ENCODE data around the gene CROCC.
A peak's percentile ranks its signal among the peaks of the same experiment; 100 is the strongest.
"Not testable (repeated sequence)": the region's sequence is repeated elsewhere in the genome, so short reads cannot be mapped to it uniquely, and the experiment has no call there.

The CROCC gene, protein sequence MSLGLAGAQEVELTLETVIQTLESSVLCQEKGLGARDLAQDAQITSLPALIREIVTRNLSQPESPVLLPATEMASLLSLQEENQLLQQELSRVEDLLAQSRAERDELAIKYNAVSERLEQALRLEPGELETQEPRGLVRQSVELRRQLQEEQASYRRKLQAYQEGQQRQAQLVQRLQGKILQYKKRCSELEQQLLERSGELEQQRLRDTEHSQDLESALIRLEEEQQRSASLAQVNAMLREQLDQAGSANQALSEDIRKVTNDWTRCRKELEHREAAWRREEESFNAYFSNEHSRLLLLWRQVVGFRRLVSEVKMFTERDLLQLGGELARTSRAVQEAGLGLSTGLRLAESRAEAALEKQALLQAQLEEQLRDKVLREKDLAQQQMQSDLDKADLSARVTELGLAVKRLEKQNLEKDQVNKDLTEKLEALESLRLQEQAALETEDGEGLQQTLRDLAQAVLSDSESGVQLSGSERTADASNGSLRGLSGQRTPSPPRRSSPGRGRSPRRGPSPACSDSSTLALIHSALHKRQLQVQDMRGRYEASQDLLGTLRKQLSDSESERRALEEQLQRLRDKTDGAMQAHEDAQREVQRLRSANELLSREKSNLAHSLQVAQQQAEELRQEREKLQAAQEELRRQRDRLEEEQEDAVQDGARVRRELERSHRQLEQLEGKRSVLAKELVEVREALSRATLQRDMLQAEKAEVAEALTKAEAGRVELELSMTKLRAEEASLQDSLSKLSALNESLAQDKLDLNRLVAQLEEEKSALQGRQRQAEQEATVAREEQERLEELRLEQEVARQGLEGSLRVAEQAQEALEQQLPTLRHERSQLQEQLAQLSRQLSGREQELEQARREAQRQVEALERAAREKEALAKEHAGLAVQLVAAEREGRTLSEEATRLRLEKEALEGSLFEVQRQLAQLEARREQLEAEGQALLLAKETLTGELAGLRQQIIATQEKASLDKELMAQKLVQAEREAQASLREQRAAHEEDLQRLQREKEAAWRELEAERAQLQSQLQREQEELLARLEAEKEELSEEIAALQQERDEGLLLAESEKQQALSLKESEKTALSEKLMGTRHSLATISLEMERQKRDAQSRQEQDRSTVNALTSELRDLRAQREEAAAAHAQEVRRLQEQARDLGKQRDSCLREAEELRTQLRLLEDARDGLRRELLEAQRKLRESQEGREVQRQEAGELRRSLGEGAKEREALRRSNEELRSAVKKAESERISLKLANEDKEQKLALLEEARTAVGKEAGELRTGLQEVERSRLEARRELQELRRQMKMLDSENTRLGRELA (N-terminal part only)

DNA sequence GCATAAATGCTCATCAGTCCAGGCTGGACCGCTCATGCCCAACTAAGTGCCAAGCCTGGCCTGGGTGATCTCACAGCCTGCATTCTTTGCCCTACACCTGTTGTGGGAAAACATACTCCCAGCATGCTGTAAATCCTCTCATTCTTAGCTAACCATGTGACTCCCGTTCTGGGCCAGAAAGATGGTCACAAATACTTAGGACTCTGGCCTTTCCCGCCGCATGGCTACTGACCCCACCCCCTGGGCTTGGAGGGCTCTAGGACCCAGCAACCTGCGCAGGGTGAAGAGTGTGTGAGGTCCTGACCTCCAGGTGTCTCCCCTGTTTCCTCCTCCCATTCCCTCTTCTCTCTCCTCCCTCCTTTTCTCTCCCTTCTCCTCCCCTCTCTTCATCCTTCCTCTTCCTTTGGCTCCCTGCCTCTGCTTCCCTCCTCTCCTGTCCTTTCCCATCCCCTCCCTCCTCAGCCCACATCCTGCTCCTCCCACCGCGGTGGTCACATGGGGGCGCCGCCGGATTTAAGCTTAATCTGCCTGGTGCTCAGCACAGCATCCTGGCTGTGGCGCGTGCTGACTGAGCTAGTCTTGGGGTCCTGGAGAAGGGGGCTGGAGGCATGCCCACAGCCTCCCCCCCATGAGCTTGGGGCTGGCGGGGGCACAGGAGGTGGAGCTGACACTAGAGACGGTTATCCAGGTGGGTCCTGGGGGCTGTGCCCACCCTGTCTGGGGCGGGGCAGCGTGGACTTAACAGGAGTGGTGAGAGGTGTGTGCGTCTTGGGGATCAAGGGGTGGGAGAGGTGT lies at the start of gene CROCC:
CROCC (plus strand) TSS at position 541 of the 795 bp plus-strand sequence; CDS start at position 629, 88 bp downstream.
- TF ChIP-seq, protein P1, sequence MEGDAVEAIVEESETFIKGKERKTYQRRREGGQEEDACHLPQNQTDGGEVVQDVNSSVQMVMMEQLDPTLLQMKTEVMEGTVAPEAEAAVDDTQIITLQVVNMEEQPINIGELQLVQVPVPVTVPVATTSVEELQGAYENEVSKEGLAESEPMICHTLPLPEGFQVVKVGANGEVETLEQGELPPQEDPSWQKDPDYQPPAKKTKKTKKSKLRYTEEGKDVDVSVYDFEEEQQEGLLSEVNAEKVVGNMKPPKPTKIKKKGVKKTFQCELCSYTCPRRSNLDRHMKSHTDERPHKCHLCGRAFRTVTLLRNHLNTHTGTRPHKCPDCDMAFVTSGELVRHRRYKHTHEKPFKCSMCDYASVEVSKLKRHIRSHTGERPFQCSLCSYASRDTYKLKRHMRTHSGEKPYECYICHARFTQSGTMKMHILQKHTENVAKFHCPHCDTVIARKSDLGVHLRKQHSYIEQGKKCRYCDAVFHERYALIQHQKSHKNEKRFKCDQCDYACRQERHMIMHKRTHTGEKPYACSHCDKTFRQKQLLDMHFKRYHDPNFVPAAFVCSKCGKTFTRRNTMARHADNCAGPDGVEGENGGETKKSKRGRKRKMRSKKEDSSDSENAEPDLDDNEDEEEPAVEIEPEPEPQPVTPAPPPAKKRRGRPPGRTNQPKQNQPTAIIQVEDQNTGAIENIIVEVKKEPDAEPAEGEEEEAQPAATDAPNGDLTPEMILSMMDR (IDR thresholded peaks at IDR 0.05; ENCODE audit: low read depth, low read length) = no peak
- peak; percentile 37 to 58 for DNase-seq (ENCODE audit: low read depth in 2 of 2)
- H3K4me3 ChIP-seq (replicated peaks in 1 of 2; ENCODE audit: low read depth in 2 of 2, low read length in 2 of 2) = no peak within 1 kb of the TSS

DNA sequence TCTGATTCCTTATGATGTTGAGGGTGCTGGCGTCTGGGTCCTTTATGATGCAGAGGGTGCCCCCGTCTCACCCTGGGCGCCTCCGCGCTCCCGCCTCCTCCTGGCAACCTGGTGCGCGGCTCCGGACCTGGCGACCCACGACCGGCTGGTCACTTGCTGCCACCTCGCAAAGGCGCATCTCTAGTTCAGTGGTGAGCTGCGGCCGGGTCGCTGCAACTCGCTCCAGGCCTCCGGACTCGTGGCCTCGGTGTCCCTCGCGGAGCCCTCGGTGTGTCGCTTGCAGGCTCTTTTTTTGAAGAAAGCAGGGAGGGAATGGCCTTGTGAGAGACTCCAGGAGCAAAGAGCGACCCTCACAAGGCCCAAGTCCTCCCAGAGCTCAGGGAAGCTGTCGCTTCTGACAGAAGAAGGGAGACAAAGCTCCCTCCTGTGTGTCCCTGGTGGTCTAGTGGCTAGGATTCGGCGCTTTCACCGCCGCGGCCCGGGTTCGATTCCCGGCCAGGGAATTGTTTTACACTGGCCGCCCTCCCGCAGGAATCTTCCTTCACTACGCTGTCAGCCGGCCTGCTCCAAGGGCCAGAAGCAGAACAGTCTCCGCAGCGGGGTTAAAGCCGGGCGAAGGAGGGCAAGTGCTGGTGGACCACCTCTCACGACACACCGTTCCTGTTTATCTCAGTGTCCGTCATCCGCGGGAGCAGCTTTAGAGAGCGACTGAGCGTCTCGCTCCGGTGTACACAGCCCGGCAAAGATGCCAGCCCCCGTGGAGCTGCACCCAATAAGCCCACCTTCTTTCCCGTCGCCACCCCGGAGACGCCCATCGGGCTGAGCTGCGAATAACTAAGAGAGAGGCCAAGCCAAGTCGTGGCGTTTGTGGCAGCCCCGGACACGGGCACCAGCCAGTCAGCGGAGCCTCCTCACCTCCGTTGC lies 49.3 kb upstream of the CROCC start:
- peak; percentile 65 to 95 for DNase-seq (ENCODE audit: low read depth in 2 of 2)
- H3K4me3 ChIP-seq (replicated peaks in 1 of 2; ENCODE audit: low read depth in 2 of 2, low read length in 2 of 2) = peak overlapping the region in 1 of 2 donors; percentile 36

DNA sequence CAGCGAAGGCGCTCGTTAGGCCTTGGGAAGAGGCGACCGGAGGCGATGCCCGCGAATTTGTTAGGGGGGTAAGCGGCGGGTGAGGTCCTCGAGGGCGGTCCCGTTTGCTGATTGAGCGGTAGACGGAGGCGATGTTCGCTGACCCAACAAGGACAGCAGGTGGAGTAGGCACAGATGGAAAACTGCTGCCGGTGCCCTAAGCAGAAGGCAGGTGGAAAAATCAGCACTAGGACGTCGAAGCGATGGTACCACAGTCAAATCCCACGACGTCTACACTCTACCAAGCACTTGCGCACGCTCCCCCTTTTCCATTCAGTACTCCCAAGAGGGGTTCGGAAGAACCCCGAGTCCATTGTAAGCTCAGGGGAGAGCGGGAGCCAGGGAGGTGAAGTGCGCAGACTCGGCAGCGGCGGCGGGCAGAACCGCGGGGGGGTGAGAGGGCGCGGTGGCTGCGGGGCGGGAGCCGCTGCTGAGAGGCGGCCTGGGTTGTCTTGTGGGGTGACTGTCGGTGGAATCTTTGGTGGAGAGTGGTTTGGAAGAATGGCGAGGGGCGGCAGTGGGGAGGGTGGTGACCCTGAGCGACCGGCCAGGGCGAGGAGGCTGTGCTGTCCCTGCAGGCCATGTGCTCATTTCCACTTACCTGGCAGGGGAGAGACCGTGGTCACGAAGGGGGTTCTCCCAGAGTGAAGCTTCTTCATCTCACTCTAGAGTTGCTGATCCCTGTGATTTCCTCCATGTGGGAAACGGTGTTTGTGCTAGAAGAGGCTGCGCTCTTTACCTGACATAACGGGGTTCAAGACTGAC lies 48.5 kb upstream of the CROCC start:
- peak; percentile 5 to 27 for DNase-seq (ENCODE audit: low read depth in 2 of 2)
- H3K4me3 ChIP-seq (replicated peaks in 1 of 2; ENCODE audit: low read depth in 2 of 2, low read length in 2 of 2) = peak overlapping the region in 1 of 2 donors; percentile 7

DNA sequence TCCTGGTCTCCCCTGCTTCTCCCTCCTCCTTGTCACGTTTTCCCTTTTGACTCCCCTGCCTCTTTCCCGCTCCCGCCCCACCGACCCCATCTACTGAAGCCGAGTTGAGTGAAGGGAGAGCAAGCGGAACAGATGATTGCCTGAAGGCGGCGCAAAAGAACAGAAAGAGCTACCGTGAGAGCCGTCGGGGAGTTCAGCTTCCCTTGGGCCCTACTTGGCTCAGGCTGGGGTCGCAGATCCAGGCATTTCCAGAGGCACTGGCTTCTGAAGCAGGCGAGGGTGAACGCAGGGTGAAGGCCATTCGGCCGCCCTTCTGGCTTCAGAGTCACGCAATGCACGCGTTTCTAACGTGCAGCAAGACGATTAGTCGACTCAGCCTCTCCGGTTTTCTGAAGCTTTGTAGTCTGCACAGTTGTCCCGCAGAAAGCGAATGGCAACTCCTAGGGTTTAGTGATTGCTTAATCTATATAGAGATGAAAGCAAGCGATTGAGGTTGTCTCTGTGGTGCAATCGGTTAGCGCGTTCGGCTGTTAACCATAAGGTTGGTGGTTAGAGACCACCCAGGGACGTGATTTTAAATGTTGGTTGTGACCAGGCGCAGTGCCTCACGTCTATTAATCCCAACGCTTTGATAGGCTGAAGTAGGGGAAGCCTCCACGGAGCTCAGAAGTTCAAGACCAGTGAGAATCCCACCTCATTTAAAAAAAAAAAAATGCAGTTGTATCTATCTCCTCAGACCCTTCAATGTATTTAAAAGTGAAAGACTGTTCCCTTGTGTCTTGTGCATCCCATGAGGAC lies 46.6 kb upstream of the CROCC start:
- DNase-seq (ENCODE audit: low read depth in 2 of 2); H3K4me3 ChIP-seq (replicated peaks in 1 of 2; ENCODE audit: low read depth in 2 of 2, low read length in 2 of 2): not testable (repeated sequence)

DNA sequence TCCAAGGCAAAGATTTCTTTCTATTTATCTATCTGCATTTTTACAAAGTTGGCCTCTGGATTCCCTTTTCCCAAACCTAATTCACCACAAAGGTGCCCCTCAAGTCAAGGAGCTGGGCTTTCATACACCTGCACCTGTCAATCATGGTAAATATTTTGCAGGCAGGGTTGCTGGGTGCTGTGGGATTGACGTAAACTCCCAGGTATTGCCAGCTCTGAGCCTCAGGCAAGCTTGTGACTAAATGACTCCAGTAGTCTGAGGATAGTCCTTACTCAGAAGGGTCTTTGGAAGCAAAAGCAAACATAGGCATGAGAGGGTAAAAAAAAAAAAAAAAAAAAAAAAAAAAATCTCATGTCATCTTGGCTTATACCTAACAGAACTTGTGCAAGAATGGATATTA lies 40.0 kb upstream of the CROCC start:
- H3K4me3 ChIP-seq (replicated peaks in 1 of 2; ENCODE audit: low read depth in 2 of 2, low read length in 2 of 2); DNase-seq (ENCODE audit: low read depth in 2 of 2): not testable (repeated sequence)

DNA sequence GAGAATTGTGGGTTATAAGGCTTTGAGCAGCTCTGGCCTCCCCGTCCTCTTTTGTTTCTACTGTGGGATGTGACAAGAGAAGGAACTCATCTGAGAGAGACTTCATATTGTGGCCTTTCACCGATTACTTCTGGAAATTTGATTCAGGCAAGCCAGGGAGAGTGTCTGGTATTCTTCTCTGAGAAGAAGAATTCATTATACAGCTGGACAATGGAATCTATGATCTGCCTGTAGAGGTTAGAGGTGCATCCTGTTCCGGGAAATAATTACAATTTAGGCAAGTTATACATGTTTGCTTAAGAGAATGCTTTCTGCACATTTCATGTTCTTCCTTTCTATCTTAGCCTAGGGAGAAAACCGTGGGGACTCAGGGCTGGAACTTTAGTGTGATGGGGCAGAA lies 38.7 kb upstream of the CROCC start:
- H3K4me3 ChIP-seq (replicated peaks in 1 of 2; ENCODE audit: low read depth in 2 of 2, low read length in 2 of 2) = no peak overlapping the region
- DNase-seq (ENCODE audit: low read depth in 2 of 2) = peak in 1 of 2 donors; percentile 9
- TF ChIP-seq, protein P1 (IDR thresholded peaks at IDR 0.05; ENCODE audit: low read depth, low read length) = no peak

DNA sequence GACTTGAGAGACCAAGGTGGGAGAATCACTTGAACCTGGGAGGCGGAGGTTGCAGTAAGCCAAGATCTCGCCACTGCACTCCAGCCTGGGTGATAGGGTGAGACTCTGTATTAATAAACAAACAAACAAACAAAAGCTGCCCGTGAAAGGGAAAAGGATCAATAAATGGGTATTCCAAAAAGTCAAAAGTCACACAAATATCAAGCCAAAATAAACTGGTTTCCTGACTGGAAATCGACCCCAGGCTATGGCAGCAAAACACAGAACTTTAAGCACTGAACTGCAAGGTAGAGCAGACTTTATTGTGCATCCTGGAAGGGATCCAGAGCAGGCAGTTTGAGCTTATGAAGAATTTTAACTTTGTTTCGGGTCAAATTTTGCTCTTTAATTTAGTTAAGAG lies 37.2 kb upstream of the CROCC start:
- not testable (repeated sequence) for H3K4me3 ChIP-seq (replicated peaks in 1 of 2; ENCODE audit: low read depth in 2 of 2, low read length in 2 of 2); DNase-seq (ENCODE audit: low read depth in 2 of 2)

Measured in cardiac fibroblast (primary cell).